HepG2 (cell line): ENCODE measurements around the gene QRFP. TPM values are rescaled to one million over a fixed set of nuclear protein-coding genes. Genes with fewer than 3 reads are reported as not detected.

Experiments
- ATAC-seq: fragments of 200-7000 bp; cut with Tn5 transposase; 3 replicates; pipeline ENCODE4 v1.9.1; 2020; ENCODE audit warnings: mild to moderate bottlenecking, moderate library complexity
- BruUV-seq: library from RNA; stranded (reverse); fragments of 400-500 nt; replicated peaks from 2 replicates; lab custom pipeline; 2021; lab: Mats Ljungman, UMichigan
- CTCF ChIA-PET: fragments of 300-600 bp; formaldehyde crosslinking; extraction: SDS; loops from one replicate; lab custom pipeline; 2021; ENCODE audit warnings: low total read pairs, inconsistent platforms, low intra/inter-chr PET ratio; lab: Yijun Ruan, JAX
- POLR2A ChIA-PET: fragments of 350-600 bp; sonication (Branson Sonifier 250); formaldehyde crosslinking; loops from one replicate; lab custom pipeline; 2020; ENCODE audit warnings: antibody characterized with exemption, inconsistent platforms; lab: Yijun Ruan, JAX
- DNase-seq: peaks from one replicate; pipeline ENCODE4 v3.0.0-alpha.2; 2015; ENCODE audit warnings: low spot score
- FAIRE-seq: peaks from 3 replicates; lab custom pipeline; 2011; peaks lifted over from hg19 to GRCh38; lab: Jason Lieb, UNC
- H2AFZ ChIP-seq: one replicate; pipeline ENCODE4 v1.6.1; 2011; ENCODE audit warnings: low read length, inconsistent platforms
- H3K27ac ChIP-seq: fragments of 300-600 bp; 3 replicates; pipeline ENCODE4 v1.8.0; 2011; ENCODE audit warnings: mixed run types, mild to moderate bottlenecking, mixed read lengths, low read length, inconsistent platforms; ENCODE audit not compliant: insufficient read depth; ENCODE audit errors: extremely low read length
- H3K27me3 ChIP-seq, 2 experiments: fragments of 200-600 bp in 1 of 2; 2 replicates in 1 of 2; 3 replicates in 1 of 2; pipeline versions ENCODE4 v1.6.0 to v1.8.0; 2011; ENCODE audit warnings: low read length in 2 of 2, mild to moderate bottlenecking in 2 of 2, moderate library complexity in 2 of 2, inconsistent platforms in 1 of 2; ENCODE audit not compliant: insufficient read depth in 2 of 2, control insufficient read depth in 1 of 2
- H3K36me3 ChIP-seq, 2 experiments: fragments of 200-600 bp in 1 of 2; replicated peaks in 1 of 2; 2 replicates in 1 of 2; 3 replicates in 1 of 2; pipeline versions ENCODE4 v1.5.1 to v1.8.0; 2011; ENCODE audit warnings: low read length in 2 of 2, inconsistent platforms in 1 of 2; ENCODE audit not compliant: insufficient read depth in 2 of 2, control insufficient read depth in 1 of 2
- H3K4me1 ChIP-seq: 2 replicates; pipeline ENCODE4 v1.5.1; 2012; ENCODE audit warnings: low read length, inconsistent platforms; ENCODE audit not compliant: insufficient read depth
- H3K4me2 ChIP-seq: 2 replicates; pipeline ENCODE4 v1.6.0; 2011; ENCODE audit warnings: low read depth, low read length, inconsistent platforms
- H3K4me3 ChIP-seq, 3 experiments: fragments of 200-600 bp in 1 of 3; sonication (generic), shearing (Covaris generic) in 1 of 3; replicated peaks in 1 of 3; 2 replicates each; pipeline ENCODE4 v1.5.1; 2011 to 2016; ENCODE audit warnings: low read length in 3 of 3, inconsistent platforms in 2 of 3, low read depth in 2 of 3, mild to moderate bottlenecking in 2 of 3, control low read depth in 1 of 3, mixed read lengths in 1 of 3; ENCODE audit not compliant: insufficient read depth in 1 of 3
- H3K79me2 ChIP-seq: one replicate; pipeline ENCODE4 v1.6.1; 2011; ENCODE audit warnings: low read length, inconsistent platforms; ENCODE audit not compliant: insufficient read depth
- H3K9ac ChIP-seq: 2 replicates; pipeline ENCODE4 v1.6.0; 2011; ENCODE audit warnings: mild to moderate bottlenecking, low read depth, low read length, inconsistent platforms; ENCODE audit not compliant: insufficient read depth
- H3K9me3 ChIP-seq: 2 replicates; pipeline ENCODE4 v1.5.1; 2012; ENCODE audit warnings: mild to moderate bottlenecking, low read length
- H4K20me1 ChIP-seq: 2 replicates; pipeline ENCODE4 v1.6.0; 2011; ENCODE audit warnings: inconsistent platforms, mild to moderate bottlenecking, low read length, moderate library complexity; ENCODE audit not compliant: insufficient read depth
- AGO2 ChIP-seq: fragments of 200-400 bp; formaldehyde crosslinking; optimal IDR thresholded peaks from 2 replicates; pipeline ENCODE3; 2017; ENCODE audit warnings: mild to moderate bottlenecking, low read depth, low read length, moderate library complexity
- KDM6A ChIP-seq: IDR thresholded peaks from 2 replicates; pipeline ENCODE4 v1.6.1; 2016; ENCODE audit warnings: low read depth
- NRL ChIP-seq: sonication (generic); formaldehyde crosslinking; IDR thresholded peaks from 2 replicates; pipeline ENCODE4 v1.5.0; 2020; ENCODE audit warnings: missing genetic modification reagents, mild to moderate bottlenecking, moderate library complexity, borderline replicate concordance
- RFX5 ChIP-seq: IDR thresholded peaks from 2 replicates; pipeline ENCODE4 v1.6.1; 2011; ENCODE audit warnings: low read depth, low read length, improper control_type of control experiment
- SAP130 ChIP-seq: IDR thresholded peaks from 2 replicates; pipeline ENCODE4 v1.6.1; 2016; ENCODE audit warnings: low read depth
- SMAD3 ChIP-seq: sonication (generic); formaldehyde crosslinking; IDR thresholded peaks from 2 replicates; pipeline ENCODE4 v1.4.0; 2020; ENCODE audit warnings: missing genetic modification reagents
- SNAPC2 ChIP-seq: sonication (generic); formaldehyde crosslinking; IDR thresholded peaks from 2 replicates; pipeline ENCODE4 v1.8.1; 2022; ENCODE audit warnings: mild to moderate bottlenecking, missing genetic modification reagents
- SP5 ChIP-seq: IDR thresholded peaks from 2 replicates; pipeline ENCODE4 v1.6.1; 2016; ENCODE audit warnings: low read depth, borderline replicate concordance
- ZC3H13 ChIP-seq: sonication (generic); formaldehyde crosslinking; IDR thresholded peaks from 2 replicates; pipeline ENCODE4 v1.8.1; 2023; ENCODE audit warnings: mild to moderate bottlenecking, missing genetic modification reagents, moderate library complexity
- WGBS: methylation state at CpG from one replicate; pipeline ENCODE4 v1.1.6; 2017; ENCODE audit warnings: low lambda C conversion rate; 5-methylcytosine and 5-hydroxymethylcytosine counted together
- in situ Hi-C: cut with HindIII; loops from 2 replicates; pipeline ENCODE4 v1.10.0; 2017; ENCODE audit warnings: low pct_unique_long_range_greater_than_20kb; ENCODE audit not compliant: extremely low pct_ligation_motif_present
- intact Hi-C: fragments of 100-400 bp; cut with micrococcal nuclease; formaldehyde crosslinking; loops from one replicate; pipeline ENCODE4 v1.10.0; 2022; ENCODE audit not compliant: unreplicated experiment
- polyA plus RNA-seq, 8 experiments: library from polyadenylated mRNA; depleted of rRNA in 3 of 8; stranded (reverse) in 7 of 8; unstranded in 1 of 8; fragments of >200 nt; fragmentation: Illumina TruSeq in 4 of 8; extraction: Trizol in 4 of 8; gene quantifications; 2 replicates each; pipeline versions ENCODE4 v1.2.1 to v1.2.3, GENCODE V29; 2011 to 2016; ENCODE audit warnings: low read depth in 4 of 8, missing spikeins in 1 of 8, mixed read lengths in 1 of 8; ENCODE audit not compliant: insufficient read depth in 1 of 8
- total RNA-seq, 5 experiments: library from RNA; depleted of rRNA; stranded (reverse); fragments of >200 nt; fragmentation: Illumina TruSeq; extraction: Trizol; gene quantifications; 2 replicates each; pipeline ENCODE4 v1.2.3, GENCODE V29; 2016; ENCODE audit warnings: low read depth in 1 of 5

Gene QRFP
- total and polyA plus RNA-seq, 2 of the 13 experiments (the other 11 are each of a cell fraction or from before 2014, with no cell fraction given) = not detected

- TF ChIP-seq SP5 (no peak), KDM6A (no peak), SAP130 (CRISPR knock-in tag) (no peak), ZC3H13 (CRISPR knock-in tag) (no peak), SMAD3 (no peak), NRL (no peak)
Measured at GRCh38 chr9:130886981-130887380, 9.6 kb downstream of the QRFP start (continued).

GRCh38 chr9:130885484-130886375 is 10.9 kb downstream of the QRFP start:
- intact Hi-C loops = no loop called here
- no peaks in the 10 kb centered on the region for H3K9me3 ChIP-seq
- no peak overlapping the region for H3K4me3 ChIP-seq
- WGBS = 95% methylated on average over 26 of the region's 35 CpGs
- H3K36me3 ChIP-seq = peaks cover 19 to 83% of the 10 kb centered on the region in 2 experiments
- POLR2A ChIA-PET = no interaction called here
- H3K27ac ChIP-seq = no peak overlapping the region
- CTCF ChIA-PET = no interaction called here
- 0 out of 2 replicates have a peak, but pooled peaks cover 3% of the 10 kb centered on the region for H4K20me1 ChIP-seq
- TF ChIP-seq AGO2 (peak; percentile 48), SNAPC2 (CRISPR knock-in tag) (no peak), RFX5 (peak; percentile 45; the same call in 1 of the 2 replicates)
- TF ChIP-seq, all 625 proteins: peak for 2
- ATAC-seq (no peak; the same call in 2 of the 3 replicates), FAIRE-seq (no peak), DNase-seq (no peak)
- no TSS peak for BruUV-seq
- H3K9ac ChIP-seq = no peak overlapping the region
- H3K27me3 ChIP-seq = no peaks in the 10 kb centered on the region
- in situ Hi-C loops = no loop called here
- no peaks in the 10 kb centered on the region for H3K79me2 ChIP-seq
- H2AFZ ChIP-seq = no peak overlapping the region
- no peaks in the 10 kb centered on the region for H3K4me1 ChIP-seq
- H3K4me2 ChIP-seq = no peak overlapping the region
